ENCODE results near the gene FATE1. TPM values are rescaled to one million over a fixed set of nuclear protein-coding genes. Genes with fewer than 3 reads are reported as not detected.

FATE1 gene
- total RNA-seq, 1 donor from 2014 or later, result not detected

DNA sequence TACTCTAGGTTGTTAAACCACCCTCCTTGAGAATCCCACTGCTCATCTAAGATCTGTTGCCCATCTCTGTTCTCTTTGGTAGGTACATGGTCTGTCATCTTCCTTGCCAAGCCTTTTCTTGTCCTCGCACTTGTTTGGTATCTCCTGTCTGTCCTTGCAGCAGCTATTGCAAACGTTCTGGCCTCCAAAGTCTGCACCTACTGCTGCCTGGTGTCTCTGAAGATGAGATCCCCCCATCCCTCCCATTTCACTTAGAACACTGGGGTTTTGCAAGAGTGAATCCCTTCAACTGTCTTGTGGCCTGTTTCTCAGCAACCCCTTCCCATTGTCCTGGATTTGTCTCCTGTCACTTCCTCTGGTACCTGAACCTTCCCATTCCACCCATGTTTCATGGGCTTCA lies 19.4 kb downstream of the FATE1 start:
- DNase-seq (ENCODE audit: missing footprints) (no peak), ATAC-seq (no peak)
- intact Hi-C loops (cut with DNase I), result no loop called here

GRCh38 chrX:151736685-151737084 lies 20.9 kb downstream of the FATE1 start:
- intact Hi-C loops (cut with DNase I), result no loop called here
- no peak for ATAC-seq

GRCh38 chrX:151737494-151737893 lies 21.7 kb downstream of the FATE1 start:
- intact Hi-C loops (cut with DNase I), result no loop called here
- ATAC-seq, result no peak
- no peak for DNase-seq (ENCODE audit: missing footprints)

More at GRCh38 chrX:151736685-151737084, 20.9 kb downstream of the FATE1 start:
- no peak for DNase-seq (ENCODE audit: missing footprints)

DNA sequence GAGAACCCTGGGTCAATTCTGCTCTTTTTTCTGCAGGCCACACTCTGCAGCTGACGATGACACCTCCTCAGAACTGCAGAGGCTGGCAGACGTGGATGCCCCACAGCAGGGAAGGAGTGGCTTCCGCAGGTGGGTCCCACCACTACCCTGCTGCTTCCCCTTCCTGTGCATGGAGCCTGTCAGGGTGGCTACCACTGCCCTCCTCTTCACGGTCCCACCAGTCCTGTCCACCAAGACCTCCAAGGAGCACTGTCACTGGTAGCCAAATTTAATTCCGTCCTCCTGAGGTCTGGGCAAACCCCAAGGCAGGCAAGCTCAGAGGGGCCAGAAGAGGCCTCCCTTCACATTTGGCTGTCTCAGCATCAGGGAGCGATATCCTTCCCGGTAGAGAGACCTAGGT lies 22.9 kb downstream of the FATE1 start:
- ATAC-seq, result no peak
- intact Hi-C loops (cut with DNase I), result no loop called here

GRCh38 chrX:151741606-151742005 lies 25.8 kb downstream of the FATE1 start:
- intact Hi-C loops (cut with DNase I), result no loop called here
- DNase-seq (ENCODE audit: missing footprints), result no peak
- no peak for ATAC-seq

More for the DNA sequence above, 22.9 kb downstream of the FATE1 start:
- no peak for DNase-seq (ENCODE audit: missing footprints)

DNA sequence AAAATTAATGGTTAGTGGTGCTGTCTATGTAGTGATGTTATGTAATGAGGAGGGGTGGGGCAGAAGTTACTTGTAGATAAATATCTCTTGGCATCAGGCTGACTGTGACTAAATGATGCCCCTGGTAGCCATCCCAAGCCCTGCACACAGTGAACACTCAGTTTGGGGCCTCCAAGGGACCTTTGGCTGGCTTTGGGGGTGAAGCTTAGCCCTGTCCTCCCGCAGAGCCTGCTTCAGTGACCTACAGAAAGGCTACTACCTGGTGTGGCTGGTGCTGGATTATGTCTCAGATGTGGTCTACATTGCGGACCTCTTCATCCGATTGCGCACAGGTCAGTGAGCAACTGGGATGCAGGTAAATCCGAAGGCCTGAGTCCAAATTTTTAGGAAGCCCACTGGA lies 26.5 kb downstream of the FATE1 start:
- ATAC-seq, result no peak
- DNase-seq (ENCODE audit: missing footprints), result no peak
- intact Hi-C loops (cut with DNase I), result no loop called here

DNA sequence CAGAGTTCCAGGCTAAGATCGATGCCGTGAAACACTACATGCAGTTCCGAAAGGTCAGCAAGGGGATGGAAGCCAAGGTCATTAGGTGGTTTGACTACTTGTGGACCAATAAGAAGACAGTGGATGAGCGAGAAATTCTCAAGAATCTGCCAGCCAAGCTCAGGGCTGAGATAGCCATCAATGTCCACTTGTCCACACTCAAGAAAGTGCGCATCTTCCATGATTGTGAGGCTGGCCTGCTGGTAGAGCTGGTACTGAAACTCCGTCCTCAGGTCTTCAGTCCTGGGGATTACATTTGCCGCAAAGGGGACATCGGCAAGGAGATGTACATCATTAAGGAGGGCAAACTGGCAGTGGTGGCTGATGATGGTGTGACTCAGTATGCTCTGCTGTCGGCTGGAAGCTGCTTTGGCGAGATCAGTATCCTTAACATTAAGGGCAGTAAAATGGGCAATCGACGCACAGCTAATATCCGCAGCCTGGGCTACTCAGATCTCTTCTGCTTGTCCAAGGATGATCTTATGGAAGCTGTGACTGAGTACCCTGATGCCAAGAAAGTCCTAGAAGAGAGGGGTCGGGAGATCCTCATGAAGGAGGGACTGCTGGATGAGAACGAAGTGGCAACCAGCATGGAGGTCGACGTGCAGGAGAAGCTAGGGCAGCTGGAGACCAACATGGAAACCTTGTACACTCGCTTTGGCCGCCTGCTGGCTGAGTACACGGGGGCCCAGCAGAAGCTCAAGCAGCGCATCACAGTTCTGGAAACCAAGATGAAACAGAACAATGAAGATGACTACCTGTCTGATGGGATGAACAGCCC lies 28.0 kb downstream of the FATE1 start:
- no peak for DNase-seq (ENCODE audit: missing footprints)
- no peak for ATAC-seq
- intact Hi-C loops (cut with DNase I), result no loop called here

DNA sequence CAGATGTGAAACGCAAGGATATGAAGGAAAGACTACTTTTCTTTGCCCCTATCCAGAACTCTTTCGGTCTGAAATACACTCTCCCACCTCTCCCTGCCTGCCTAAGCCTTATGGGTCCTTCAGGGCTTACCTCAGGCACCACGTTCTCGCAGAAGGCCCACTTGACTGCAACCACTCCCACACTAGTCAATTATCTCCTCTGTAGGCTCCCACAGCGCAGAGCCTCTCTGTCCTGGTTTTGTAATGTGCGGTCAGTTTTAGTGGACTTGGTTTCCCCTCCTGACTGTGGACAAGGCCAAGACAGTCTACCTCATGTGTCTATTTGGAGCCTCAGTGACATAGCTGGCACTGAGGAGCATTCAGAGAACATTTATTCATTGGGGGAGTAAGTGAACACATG lies 29.8 kb downstream of the FATE1 start:
- DNase-seq (ENCODE audit: missing footprints) (no peak), ATAC-seq (no peak)
- intact Hi-C loops (cut with DNase I), result no loop called here

GRCh38 chrX:151746502-151746901 lies 30.7 kb downstream of the FATE1 start:
- no peak for ATAC-seq
- no peak for DNase-seq (ENCODE audit: missing footprints)
- intact Hi-C loops (cut with DNase I), result no loop called here

- DNase-seq (ENCODE audit: missing footprints) (no peak), ATAC-seq (no peak)
- intact Hi-C loops (cut with DNase I), result loop anchor here (10.0 kb wide), 1 partner anchor 1064 kb away; no protein-coding TSS in a partner anchor
Measured at GRCh38 chrX:151750511-151750910, 34.7 kb downstream of the FATE1 start.

GRCh38 chrX:151752847-151753246 lies 37.0 kb downstream of the FATE1 start:
- no peak for ATAC-seq
- no peak for DNase-seq (ENCODE audit: missing footprints)
- intact Hi-C loops (cut with DNase I), result loop anchor here (2.0 to 10.0 kb wide), 2 partner anchors 882 to 1062 kb away; no protein-coding TSS in a partner anchor

GRCh38 chrX:151753313-151754046 lies 37.6 kb downstream of the FATE1 start:
- DNase-seq (ENCODE audit: missing footprints) (no peak), ATAC-seq (peak; percentile 84)
- intact Hi-C loops (cut with DNase I), result loop anchor here (2.0 to 10.0 kb wide), 2 partner anchors 881 to 1061 kb away; no protein-coding TSS in a partner anchor

DNA sequence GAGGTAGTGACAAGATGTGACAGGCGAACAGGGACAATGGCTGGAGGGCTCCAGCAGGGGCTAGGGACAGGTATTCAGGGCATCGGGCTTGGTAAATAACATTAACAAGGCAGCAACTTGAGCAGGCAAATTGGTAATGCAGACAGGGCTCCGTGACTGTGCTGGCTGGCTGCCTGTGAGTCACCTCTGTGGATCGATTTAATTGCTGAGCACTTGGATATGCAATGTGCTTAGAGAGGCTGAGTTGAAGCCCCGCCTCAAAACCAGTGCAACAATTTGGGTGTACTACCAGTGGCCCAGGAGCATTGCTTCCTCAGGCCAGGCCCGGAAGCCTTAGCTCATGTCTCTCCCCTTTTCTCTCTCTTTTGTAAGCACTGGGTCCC lies 38.2 kb downstream of the FATE1 start:
- DNase-seq (ENCODE audit: missing footprints), result no peak
- intact Hi-C loops (cut with DNase I), result loop anchor here (10.0 kb wide), 1 partner anchor 1061 kb away; no protein-coding TSS in a partner anchor
- no peak for ATAC-seq

GRCh38 chrX:151754641-151755215 lies 38.9 kb downstream of the FATE1 start:
- intact Hi-C loops (cut with DNase I), result loop anchor here (10.0 kb wide), 1 partner anchor 1060 kb away; no protein-coding TSS in a partner anchor
- ATAC-seq (no peak), DNase-seq (ENCODE audit: missing footprints) (no peak)

DNA sequence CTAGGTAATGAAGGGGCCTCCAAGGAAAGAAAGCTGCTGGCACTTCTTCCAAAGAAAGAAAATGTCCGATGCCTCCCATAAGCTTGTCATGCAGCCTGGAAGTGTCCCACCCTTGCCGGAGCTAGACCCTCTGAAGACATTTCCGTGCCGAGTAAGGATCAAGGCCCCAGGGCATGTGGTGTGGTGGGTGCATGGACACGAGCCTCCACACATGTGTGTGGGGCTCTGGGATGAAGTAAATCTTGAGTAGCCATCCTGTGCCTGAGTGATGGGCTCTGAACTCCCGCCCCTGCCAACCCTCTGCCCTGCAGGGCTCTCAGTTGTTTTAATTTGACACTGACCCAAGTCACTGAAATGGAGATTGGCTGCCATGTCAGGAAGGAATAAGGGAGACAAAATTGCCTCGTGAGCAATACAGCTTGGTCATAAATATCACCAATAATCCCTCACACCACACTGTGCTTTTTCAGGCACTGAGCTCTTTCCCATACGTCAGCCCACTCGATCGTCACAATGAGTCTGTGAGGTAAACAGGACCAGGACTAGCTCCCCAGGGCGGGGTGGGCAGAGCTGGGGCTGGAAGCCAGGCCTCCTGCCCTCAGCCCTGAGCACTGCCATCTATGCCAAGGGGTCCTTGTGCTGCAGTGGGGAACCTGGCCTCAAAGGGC lies 43.3 kb downstream of the FATE1 start:
- ATAC-seq (no peak), DNase-seq (ENCODE audit: missing footprints) (no peak)
- intact Hi-C loops (cut with DNase I), result loop anchor here (10.0 kb wide), 1 partner anchor 1056 kb away; no protein-coding TSS in a partner anchor

DNA sequence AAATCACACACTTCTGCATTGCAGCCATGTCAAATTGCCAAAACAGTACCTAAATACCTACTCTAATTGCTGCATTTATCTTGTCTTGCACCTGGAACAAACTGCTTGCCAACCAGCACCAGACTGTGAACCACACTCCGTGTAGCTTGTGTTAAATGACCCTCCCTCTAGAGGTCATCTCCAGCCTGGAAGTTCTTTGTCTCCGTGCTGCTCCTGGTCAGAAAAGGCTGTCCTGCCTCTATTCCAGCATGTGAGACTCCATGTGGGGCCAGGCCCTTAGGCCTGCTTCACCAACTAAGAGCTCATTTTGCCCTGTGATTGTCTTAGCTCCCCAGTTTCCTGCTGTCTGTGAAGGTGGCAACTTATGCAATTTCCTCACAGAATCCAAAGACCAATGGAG lies 47.0 kb downstream of the FATE1 start:
- intact Hi-C loops (cut with DNase I), result no loop called here
- DNase-seq (ENCODE audit: missing footprints) (no peak), ATAC-seq (no peak)

GRCh38 chrX:151763711-151764110 lies 47.9 kb downstream of the FATE1 start:
- DNase-seq (ENCODE audit: missing footprints) (no peak), ATAC-seq (no peak)
- intact Hi-C loops (cut with DNase I), result no loop called here

- DNase-seq (ENCODE audit: missing footprints), result no peak
- ATAC-seq, result no peak
- intact Hi-C loops (cut with DNase I), result no loop called here
Measured at GRCh38 chrX:151765026-151765425, 49.2 kb downstream of the FATE1 start.

DNA sequence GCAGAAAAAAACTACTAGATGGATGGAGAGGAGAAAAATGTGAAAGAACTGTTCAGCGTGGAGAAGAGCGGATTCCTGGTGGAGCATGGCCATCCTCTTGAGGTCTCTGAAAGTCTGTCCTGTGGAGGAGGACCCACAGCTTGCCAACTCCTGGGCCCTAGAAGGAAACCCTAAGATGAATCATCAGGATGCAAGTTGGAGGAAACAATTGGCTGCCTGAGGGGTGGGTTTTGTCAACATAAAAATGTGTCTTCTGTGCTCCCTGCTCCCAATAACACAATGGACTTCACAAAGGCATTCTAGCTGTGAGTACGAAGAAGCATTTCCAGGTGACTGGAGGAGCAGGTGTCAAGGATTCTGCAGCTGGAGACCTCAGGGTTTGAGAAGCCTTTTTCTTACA lies 55.9 kb downstream of the FATE1 start:
- intact Hi-C loops (cut with DNase I), result no loop called here
- ATAC-seq, result no peak
- no peak for DNase-seq (ENCODE audit: missing footprints)
